B cell (primary cell): Measurements from ENCODE around the gene ENDOG.

Experiments used
- EZH2 ChIP-seq: IDR thresholded peaks from 2 replicates; pipeline ENCODE4 v1.6.1; 2012; ENCODE audit warnings: borderline replicate concordance, low read depth, mild to moderate bottlenecking, moderate library complexity, low read length; ENCODE audit not compliant: insufficient read depth, poor library complexity, severe bottlenecking
- TF ChIP-seq, protein P1 (sequence below): fragments of 200-600 bp; IDR thresholded peaks from one replicate; pipeline ENCODE4 v1.8.0; 2022; ENCODE audit warnings: antibody characterized with exemption, mild to moderate bottlenecking

- TF ChIP-seq, protein P1, sequence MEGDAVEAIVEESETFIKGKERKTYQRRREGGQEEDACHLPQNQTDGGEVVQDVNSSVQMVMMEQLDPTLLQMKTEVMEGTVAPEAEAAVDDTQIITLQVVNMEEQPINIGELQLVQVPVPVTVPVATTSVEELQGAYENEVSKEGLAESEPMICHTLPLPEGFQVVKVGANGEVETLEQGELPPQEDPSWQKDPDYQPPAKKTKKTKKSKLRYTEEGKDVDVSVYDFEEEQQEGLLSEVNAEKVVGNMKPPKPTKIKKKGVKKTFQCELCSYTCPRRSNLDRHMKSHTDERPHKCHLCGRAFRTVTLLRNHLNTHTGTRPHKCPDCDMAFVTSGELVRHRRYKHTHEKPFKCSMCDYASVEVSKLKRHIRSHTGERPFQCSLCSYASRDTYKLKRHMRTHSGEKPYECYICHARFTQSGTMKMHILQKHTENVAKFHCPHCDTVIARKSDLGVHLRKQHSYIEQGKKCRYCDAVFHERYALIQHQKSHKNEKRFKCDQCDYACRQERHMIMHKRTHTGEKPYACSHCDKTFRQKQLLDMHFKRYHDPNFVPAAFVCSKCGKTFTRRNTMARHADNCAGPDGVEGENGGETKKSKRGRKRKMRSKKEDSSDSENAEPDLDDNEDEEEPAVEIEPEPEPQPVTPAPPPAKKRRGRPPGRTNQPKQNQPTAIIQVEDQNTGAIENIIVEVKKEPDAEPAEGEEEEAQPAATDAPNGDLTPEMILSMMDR: no peak
- TF ChIP-seq EZH2: no peak
Measured at GRCh38 chr9:128821584-128822406, 3.5 kb downstream of the ENDOG start.
